MCF 10A (cell line): Measurements from ENCODE around the gene PLK5. TPM values are rescaled to one million over a fixed set of nuclear protein-coding genes. Genes with fewer than 3 reads are reported as not detected.

Experiments
- BruUV-seq: library from RNA; stranded (reverse); fragments of 400-500 nt; replicated peaks from 2 replicates; lab custom pipeline; 2021; lab: Mats Ljungman, UMichigan
- CTCF ChIA-PET: fragments of 300-600 bp; sonication (Branson Sonifier 250); formaldehyde crosslinking; extraction: SDS; loops from one replicate; lab custom pipeline; 2021; ENCODE audit warnings: antibody characterized with exemption, inconsistent platforms; lab: Yijun Ruan, JAX
- POLR2A ChIA-PET: fragments of 300-600, 350-650 bp; sonication (Branson Sonifier 250); formaldehyde crosslinking; extraction: SDS; loops from one replicate; lab custom pipeline; 2020; ENCODE audit warnings: antibody characterized with exemption, inconsistent platforms; lab: Yijun Ruan, JAX
- DNase-seq: peaks from one replicate; pipeline ENCODE4 v3.0.0-alpha.2; 2018; ENCODE audit not compliant: unreplicated experiment
- H3K27ac Mint-ChIP-seq: one replicate; pipeline ENCODE4 v1.8.0; 2022; ENCODE audit warnings: mild to moderate bottlenecking, low read depth, mixed read lengths; ENCODE audit not compliant: unreplicated experiment
- H3K27me3 Mint-ChIP-seq: one replicate; pipeline ENCODE4 v1.8.0; 2022; ENCODE audit warnings: mixed read lengths; ENCODE audit not compliant: insufficient read depth, unreplicated experiment
- H3K36me3 Mint-ChIP-seq: one replicate; pipeline ENCODE4 v1.8.0; 2022; ENCODE audit warnings: mild to moderate bottlenecking, moderate library complexity, mixed read lengths; ENCODE audit not compliant: insufficient read depth, unreplicated experiment
- H3K4me1 Mint-ChIP-seq: one replicate; pipeline ENCODE4 v1.8.0; 2022; ENCODE audit warnings: mixed read lengths; ENCODE audit not compliant: insufficient read depth, unreplicated experiment
- H3K4me3 Mint-ChIP-seq: one replicate; pipeline ENCODE4 v1.8.0; 2022; ENCODE audit warnings: mild to moderate bottlenecking, moderate library complexity, mixed read lengths; ENCODE audit not compliant: unreplicated experiment
- H3K9me3 Mint-ChIP-seq: one replicate; pipeline ENCODE4 v1.8.0; 2022; ENCODE audit warnings: mixed read lengths; ENCODE audit not compliant: unreplicated experiment
- intact Hi-C: fragments of 100-400 bp; cut with micrococcal nuclease; formaldehyde crosslinking; loops from 2 replicates; pipeline ENCODE4 v1.14.1; 2022
- total RNA-seq: library from RNA; stranded (reverse); gene quantifications from 2 replicates; pipeline ENCODE4 v1.2.3, GENCODE V29; 2022
- TF ChIP-seq, protein P1 (sequence below): fragments of 200-600 bp; IDR thresholded peaks from one replicate; pipeline ENCODE4 v1.8.0; 2022; ENCODE audit warnings: antibody characterized with exemption, mild to moderate bottlenecking; ENCODE audit not compliant: unreplicated experiment

PLK5 gene
- total RNA-seq, 1 experiment from 2014 or later: 0.21 TPM

- ChIA-PET POLR2A (no interaction called here), CTCF (interaction anchor here (0.5 kb wide), 1 partner anchor 17 kb away, joined by 3 read pairs; no protein-coding TSS in a partner anchor)
- TF ChIP-seq, protein P1, sequence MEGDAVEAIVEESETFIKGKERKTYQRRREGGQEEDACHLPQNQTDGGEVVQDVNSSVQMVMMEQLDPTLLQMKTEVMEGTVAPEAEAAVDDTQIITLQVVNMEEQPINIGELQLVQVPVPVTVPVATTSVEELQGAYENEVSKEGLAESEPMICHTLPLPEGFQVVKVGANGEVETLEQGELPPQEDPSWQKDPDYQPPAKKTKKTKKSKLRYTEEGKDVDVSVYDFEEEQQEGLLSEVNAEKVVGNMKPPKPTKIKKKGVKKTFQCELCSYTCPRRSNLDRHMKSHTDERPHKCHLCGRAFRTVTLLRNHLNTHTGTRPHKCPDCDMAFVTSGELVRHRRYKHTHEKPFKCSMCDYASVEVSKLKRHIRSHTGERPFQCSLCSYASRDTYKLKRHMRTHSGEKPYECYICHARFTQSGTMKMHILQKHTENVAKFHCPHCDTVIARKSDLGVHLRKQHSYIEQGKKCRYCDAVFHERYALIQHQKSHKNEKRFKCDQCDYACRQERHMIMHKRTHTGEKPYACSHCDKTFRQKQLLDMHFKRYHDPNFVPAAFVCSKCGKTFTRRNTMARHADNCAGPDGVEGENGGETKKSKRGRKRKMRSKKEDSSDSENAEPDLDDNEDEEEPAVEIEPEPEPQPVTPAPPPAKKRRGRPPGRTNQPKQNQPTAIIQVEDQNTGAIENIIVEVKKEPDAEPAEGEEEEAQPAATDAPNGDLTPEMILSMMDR: no peak
- peaks cover 10% of the 10 kb centered on the region for H3K36me3 Mint-ChIP-seq
- no peaks in the 10 kb centered on the region for H3K27me3 Mint-ChIP-seq
- H3K27ac Mint-ChIP-seq: no peak overlapping the region
- no peaks in the 10 kb centered on the region for H3K9me3 Mint-ChIP-seq
- no peak for DNase-seq
- H3K4me3 Mint-ChIP-seq: no peak overlapping the region
- H3K4me1 Mint-ChIP-seq: peaks cover 6% of the 10 kb centered on the region
- BruUV-seq: no TSS peak
- intact Hi-C loops: no loop called here
Measured at GRCh38 chr19:1482361-1483130, 41.3 kb upstream of the PLK5 start.

DNA sequence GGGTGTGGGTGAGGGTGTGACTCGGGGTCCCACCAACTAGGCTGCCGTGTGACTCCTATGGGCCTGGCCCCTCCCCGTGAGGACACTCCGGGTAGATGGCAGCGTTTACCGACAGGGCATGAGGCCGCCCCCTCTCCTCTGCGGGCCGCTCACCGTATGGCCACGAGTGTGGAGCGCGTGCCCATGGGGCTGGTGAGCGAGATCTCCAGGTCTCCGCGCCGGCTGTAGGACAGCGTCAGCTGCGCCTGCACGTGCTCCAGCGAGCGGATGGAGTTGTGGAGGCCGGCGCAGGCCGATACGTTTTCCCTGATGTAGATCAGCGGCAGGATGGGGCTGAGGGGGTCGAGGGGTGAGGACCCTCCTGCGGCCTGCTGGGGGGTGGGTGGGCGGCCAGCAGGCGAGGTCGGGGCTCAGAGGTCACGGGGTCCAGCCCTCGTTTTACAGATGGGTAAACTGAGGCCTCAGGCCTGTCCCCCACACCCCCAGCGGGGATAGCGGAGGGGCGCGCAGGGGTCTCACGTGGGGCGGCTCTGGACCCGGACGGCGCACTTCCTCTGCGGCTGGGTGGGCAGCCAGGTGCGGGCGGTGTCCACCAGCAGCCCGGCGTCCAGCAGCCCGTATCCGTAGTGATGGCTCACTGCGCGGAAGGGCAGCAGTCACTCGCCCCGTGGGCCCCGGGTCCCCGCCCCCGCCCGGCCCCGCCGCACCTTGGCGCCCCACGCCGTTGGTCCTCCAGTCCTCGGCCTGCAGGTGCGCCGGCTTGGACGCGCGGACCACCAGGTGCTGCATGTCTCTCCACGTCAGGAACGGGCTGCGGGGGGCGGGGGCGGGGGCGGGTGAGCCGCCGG is 40.5 kb upstream of the PLK5 start:
- Mint-ChIP-seq H3K36me3 (peaks cover 8% of the 10 kb centered on the region), H3K4me3 (no peak overlapping the region), H3K9me3 (no peaks in the 10 kb centered on the region), H3K27me3 (no peaks in the 10 kb centered on the region), H3K27ac (no peak overlapping the region), H3K4me1 (peaks cover 6% of the 10 kb centered on the region)
- CTCF ChIA-PET: no interaction called here
- intact Hi-C loops: no loop called here
- no TSS peak for BruUV-seq
- POLR2A ChIA-PET: no interaction called here
- TF ChIP-seq, protein P1: no peak
- no peak for DNase-seq

DNA sequence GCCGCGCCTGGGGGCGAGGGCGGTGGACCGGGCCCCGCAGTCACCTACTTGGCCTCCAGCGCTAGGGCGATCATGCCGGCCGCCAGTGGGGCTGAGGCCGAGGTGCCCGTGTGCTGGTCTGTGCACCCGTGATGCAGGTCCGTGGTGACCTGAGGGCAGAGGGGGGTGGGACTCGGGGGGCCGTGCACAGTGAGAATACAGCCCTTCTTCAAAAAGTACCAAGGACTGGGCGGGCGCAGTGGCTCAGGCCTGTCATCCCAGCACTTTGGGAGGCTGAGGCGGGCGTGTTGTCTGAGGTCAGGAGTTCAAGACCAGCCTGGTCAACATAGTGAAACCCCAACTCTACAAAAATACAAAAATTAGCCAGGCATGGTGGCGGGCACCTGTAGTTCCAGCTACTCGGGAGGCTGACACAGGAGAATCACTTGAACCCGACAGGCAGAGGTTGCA is 39.9 kb upstream of the PLK5 start:
- peaks cover 4% of the 10 kb centered on the region for H3K36me3 Mint-ChIP-seq
- BruUV-seq: no TSS peak
- TF ChIP-seq, protein P1: no peak

More for the DNA sequence above, 39.9 kb upstream of the PLK5 start:
- peaks cover 4% of the 10 kb centered on the region for H3K4me1 Mint-ChIP-seq
- no peaks in the 10 kb centered on the region for H3K27me3 Mint-ChIP-seq
- no peak overlapping the region for H3K27ac Mint-ChIP-seq
- intact Hi-C loops: no loop called here
- POLR2A ChIA-PET: no interaction called here
- H3K9me3 Mint-ChIP-seq: no peaks in the 10 kb centered on the region
- no peak overlapping the region for H3K4me3 Mint-ChIP-seq
- no peak for DNase-seq
- CTCF ChIA-PET: interaction anchor here (0.7 kb wide), 1 partner anchor 196 kb away, joined by 5 read pairs; no protein-coding TSS in a partner anchor
